ENCODE measurements around the gene SFMBT2.

The SFMBT2 gene

DNA sequence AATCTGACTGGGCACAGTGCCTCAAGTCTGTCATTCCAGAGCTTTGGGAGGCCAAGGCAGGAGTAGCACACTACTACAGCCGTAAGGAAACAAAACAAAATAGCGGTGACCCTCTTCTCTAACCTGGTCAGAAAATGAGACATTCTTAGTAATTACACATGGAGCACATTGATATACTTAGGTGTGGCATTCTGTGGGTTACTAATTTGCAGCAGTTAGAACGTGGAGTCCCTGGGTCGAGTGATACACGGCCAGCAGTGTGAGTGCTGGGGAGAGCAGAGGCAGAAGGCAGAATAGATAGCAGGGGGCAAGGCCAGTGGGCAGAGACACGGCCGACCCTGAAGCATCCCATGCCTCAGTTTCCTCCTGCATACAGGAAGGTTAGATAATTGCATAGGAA lies 28.9 kb upstream of the SFMBT2 start:
- H3K4me3 ChIP-seq (ENCODE audit: low read depth, low read length) = no peak overlapping the region
- no peaks in the 10 kb centered on the region for H3K36me3 ChIP-seq (ENCODE audit: insufficient read depth, low read length)
- H3K27me3 ChIP-seq (ENCODE audit: insufficient read depth, low read length) = peaks cover 5% of the 10 kb centered on the region; the same call in 1 of the 2 replicates
- H3K4me1 ChIP-seq (ENCODE audit: control insufficient read depth, insufficient read depth, low read length, unreplicated experiment) = no peaks in the 10 kb centered on the region
- no peaks in the 10 kb centered on the region for H3K79me2 ChIP-seq (ENCODE audit: control insufficient read depth, insufficient read depth, low read length, unreplicated experiment)
- H3K27ac ChIP-seq (ENCODE audit: low read depth, low read length) = no peak overlapping the region
- no peak overlapping the region for H2AFZ ChIP-seq (ENCODE audit: low read length, unreplicated experiment)

DNA sequence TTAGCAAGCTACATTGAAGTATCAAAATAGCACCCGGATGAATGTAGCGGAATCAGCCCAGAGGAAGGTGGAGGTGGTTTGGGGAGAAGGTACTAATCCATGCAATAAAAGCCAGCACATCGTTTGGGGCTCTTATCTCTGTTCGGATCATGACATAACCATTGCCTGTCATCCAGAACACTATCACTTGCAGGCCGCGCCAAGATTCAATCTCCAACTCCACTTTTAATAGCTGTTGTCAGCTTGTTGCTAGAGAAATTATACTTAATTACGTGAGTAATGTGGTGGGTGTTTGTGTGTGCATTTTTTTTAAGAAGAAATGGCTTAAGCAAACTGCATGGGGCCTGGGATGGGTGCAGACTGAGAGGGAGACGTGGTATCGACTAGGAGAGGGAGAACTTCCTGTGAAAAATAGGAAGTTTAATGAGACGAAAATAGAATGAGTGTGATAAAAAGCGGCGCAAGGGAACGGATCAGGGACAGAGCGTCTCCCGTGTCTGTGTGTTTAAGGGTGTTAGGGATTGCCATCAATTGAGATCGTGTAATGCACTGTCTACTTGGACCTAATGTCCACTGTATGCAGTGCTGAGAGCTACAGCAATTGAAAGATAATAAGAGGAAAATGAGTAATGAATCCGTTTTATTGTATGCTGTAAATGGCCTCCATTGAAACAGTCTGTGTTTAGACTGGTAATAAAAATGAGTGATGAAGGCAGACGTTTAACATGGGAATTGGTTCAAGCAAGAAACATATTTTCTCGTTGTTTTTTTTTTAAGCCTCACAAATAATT lies 27.6 kb upstream of the SFMBT2 start:
- no peak overlapping the region for H3K4me3 ChIP-seq (ENCODE audit: low read depth, low read length)
- no peak overlapping the region for H3K27ac ChIP-seq (ENCODE audit: low read depth, low read length)
- H3K36me3 ChIP-seq (ENCODE audit: insufficient read depth, low read length) = no peaks in the 10 kb centered on the region
- H3K4me1 ChIP-seq (ENCODE audit: control insufficient read depth, insufficient read depth, low read length, unreplicated experiment) = no peaks in the 10 kb centered on the region
- H3K79me2 ChIP-seq (ENCODE audit: control insufficient read depth, insufficient read depth, low read length, unreplicated experiment) = no peaks in the 10 kb centered on the region
- no peak overlapping the region for H2AFZ ChIP-seq (ENCODE audit: low read length, unreplicated experiment)
- H3K27me3 ChIP-seq (ENCODE audit: insufficient read depth, low read length) = no peaks in the 10 kb centered on the region

DNA sequence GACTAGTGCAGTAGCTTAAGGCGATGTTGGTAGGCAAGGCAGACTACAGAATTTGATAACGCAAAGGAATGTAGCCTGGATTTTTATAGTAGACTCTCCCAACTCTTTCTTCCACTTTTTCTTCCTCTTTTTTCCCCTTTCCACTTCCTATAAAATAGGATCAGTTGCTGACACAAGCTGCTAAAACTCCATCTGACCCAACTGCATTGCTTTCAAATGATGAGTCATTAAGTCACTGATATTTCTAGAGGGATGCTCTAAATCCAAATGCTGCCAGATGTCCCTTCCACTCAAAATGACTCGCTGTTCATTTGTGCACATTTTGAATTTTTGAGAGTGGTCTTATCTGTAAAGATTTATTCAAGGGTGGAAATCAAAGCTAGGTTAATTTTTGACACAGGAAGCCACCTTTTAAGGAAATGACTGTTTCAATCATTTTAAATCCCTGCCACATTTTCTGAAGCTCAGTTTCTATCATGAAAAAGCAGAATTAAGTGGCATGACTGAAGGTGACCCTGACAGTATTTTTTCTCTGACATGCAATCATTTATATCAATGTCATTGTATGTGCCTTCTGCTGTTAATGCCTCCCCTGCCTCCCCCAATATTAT lies 25.8 kb upstream of the SFMBT2 start:
- no peaks in the 10 kb centered on the region for H3K27me3 ChIP-seq (ENCODE audit: insufficient read depth, low read length)
- no peak overlapping the region for H3K27ac ChIP-seq (ENCODE audit: low read depth, low read length)
- no peak overlapping the region for H3K4me3 ChIP-seq (ENCODE audit: low read depth, low read length)
- H3K79me2 ChIP-seq (ENCODE audit: control insufficient read depth, insufficient read depth, low read length, unreplicated experiment) = no peaks in the 10 kb centered on the region
- no peak overlapping the region for H2AFZ ChIP-seq (ENCODE audit: low read length, unreplicated experiment)
- H3K36me3 ChIP-seq (ENCODE audit: insufficient read depth, low read length) = no peaks in the 10 kb centered on the region
- H3K4me1 ChIP-seq (ENCODE audit: control insufficient read depth, insufficient read depth, low read length, unreplicated experiment) = no peaks in the 10 kb centered on the region

DNA sequence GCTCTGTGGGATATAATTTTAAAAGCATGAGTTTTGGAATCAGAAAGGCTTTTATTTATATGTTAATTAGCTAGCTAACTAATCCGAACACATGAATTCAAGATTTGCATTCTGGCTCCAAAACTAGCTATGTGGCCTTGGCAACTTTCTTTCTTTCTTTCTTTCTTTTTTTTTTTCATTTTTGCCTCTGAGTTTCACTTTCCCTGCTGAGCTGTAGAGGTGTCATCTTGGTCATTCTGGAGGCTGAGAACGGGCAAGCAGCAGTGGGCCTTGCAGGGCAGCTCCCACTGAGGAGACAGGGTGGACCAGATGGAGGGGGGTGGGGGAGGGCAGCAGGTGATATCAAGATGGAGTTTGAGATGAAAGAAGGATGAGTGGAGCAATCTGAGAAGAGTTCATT lies 24.8 kb upstream of the SFMBT2 start:
- no peaks in the 10 kb centered on the region for H3K4me1 ChIP-seq (ENCODE audit: control insufficient read depth, insufficient read depth, low read length, unreplicated experiment)
- H3K36me3 ChIP-seq (ENCODE audit: insufficient read depth, low read length) = no peaks in the 10 kb centered on the region
- H3K79me2 ChIP-seq (ENCODE audit: control insufficient read depth, insufficient read depth, low read length, unreplicated experiment) = no peaks in the 10 kb centered on the region
- no peak overlapping the region for H2AFZ ChIP-seq (ENCODE audit: low read length, unreplicated experiment)
- no peaks in the 10 kb centered on the region for H3K27me3 ChIP-seq (ENCODE audit: insufficient read depth, low read length)
- no peak overlapping the region for H3K27ac ChIP-seq (ENCODE audit: low read depth, low read length)
- no peak overlapping the region for H3K4me3 ChIP-seq (ENCODE audit: low read depth, low read length)

DNA sequence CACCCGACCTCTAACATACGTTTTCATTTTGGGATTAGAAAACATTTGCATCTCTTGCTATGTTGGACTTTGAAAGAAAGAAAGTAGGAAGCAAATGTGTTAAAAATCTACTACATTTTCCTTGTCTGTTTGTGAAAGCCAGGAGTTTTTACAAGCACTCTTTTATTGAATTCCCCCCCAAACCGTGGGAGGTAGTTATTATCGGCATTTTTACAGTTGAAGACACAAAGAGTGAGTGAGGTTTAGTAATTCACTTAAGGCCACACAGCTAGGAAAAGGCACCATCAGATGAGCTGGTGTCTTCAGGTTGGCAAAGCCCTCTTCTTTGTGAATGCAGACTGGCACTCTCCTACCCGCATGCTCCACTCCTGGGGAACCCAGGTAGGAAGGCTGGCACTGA lies 23.5 kb upstream of the SFMBT2 start:
- H3K27me3 ChIP-seq (ENCODE audit: insufficient read depth, low read length) = no peaks in the 10 kb centered on the region
- H2AFZ ChIP-seq (ENCODE audit: low read length, unreplicated experiment) = no peak overlapping the region
- no peak overlapping the region for H3K27ac ChIP-seq (ENCODE audit: low read depth, low read length)
- no peaks in the 10 kb centered on the region for H3K36me3 ChIP-seq (ENCODE audit: insufficient read depth, low read length)
- no peak overlapping the region for H3K4me3 ChIP-seq (ENCODE audit: low read depth, low read length)
- no peaks in the 10 kb centered on the region for H3K4me1 ChIP-seq (ENCODE audit: control insufficient read depth, insufficient read depth, low read length, unreplicated experiment)
- H3K79me2 ChIP-seq (ENCODE audit: control insufficient read depth, insufficient read depth, low read length, unreplicated experiment) = no peaks in the 10 kb centered on the region

DNA sequence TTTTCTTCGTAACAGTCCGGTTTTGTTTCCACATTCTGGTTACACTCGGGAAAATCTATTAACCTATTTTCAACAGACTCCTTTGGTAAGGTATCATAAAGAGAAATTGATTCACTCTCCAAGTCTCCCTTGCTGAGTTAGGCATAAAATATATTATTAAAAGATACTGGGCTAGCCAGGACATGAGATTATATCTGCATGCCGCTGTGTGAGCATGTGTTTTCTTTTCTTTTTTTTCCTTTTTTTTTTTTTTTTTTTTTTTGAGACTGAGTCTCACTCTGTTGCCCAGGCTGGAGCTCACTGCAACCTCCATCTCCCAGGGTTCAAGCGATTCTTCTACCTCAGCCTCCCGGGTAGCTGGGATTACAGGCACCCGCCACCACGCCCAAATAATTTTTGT lies 23.0 kb upstream of the SFMBT2 start:
- no peak overlapping the region for H2AFZ ChIP-seq (ENCODE audit: low read length, unreplicated experiment)
- H3K79me2 ChIP-seq (ENCODE audit: control insufficient read depth, insufficient read depth, low read length, unreplicated experiment) = no peaks in the 10 kb centered on the region
- H3K27me3 ChIP-seq (ENCODE audit: insufficient read depth, low read length) = no peaks in the 10 kb centered on the region
- H3K4me3 ChIP-seq (ENCODE audit: low read depth, low read length) = no peak overlapping the region
- no peaks in the 10 kb centered on the region for H3K36me3 ChIP-seq (ENCODE audit: insufficient read depth, low read length)
- no peak overlapping the region for H3K27ac ChIP-seq (ENCODE audit: low read depth, low read length)
- no peaks in the 10 kb centered on the region for H3K4me1 ChIP-seq (ENCODE audit: control insufficient read depth, insufficient read depth, low read length, unreplicated experiment)

DNA sequence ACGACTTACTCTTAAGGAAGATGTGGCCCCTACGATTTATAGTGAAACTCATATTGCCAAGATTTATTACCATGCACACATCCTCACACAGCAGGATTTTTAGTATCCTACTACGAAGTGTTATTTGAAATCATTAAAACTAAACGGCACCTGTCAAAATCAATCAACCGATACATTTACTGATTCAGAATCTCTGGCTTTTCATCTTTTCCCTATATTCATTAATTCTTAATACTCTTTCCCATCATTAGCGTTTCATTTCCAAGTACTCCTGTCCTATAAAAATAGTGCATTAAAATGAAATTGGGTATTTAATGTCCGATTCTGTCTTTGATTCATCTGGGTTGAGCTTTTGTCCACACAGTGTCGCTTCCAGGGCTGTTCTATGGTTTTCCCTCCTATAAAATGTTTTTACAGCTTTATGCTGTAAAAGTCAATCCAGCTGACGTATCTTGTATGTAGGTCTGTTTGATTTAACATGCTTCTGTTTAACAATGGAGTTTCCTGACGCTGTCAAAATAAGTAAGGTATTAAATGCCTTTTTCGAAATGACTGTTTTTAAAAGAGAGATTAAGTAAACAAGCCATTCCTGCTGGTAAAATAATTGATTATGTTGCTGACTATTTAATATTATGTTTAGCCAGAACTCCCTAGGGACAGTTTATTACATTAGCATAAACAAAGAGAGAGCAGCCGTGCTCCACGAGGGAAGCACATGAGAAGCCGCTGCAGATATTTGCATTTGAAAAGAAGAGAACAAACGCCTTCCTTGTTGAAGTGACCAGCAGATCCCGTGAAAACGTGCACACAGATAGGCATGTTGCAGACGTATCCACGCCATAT lies 22.3 kb upstream of the SFMBT2 start:
- H3K79me2 ChIP-seq (ENCODE audit: control insufficient read depth, insufficient read depth, low read length, unreplicated experiment) = no peaks in the 10 kb centered on the region
- H3K4me1 ChIP-seq (ENCODE audit: control insufficient read depth, insufficient read depth, low read length, unreplicated experiment) = no peaks in the 10 kb centered on the region
- no peak overlapping the region for H2AFZ ChIP-seq (ENCODE audit: low read length, unreplicated experiment)
- no peak overlapping the region for H3K4me3 ChIP-seq (ENCODE audit: low read depth, low read length)
- H3K27ac ChIP-seq (ENCODE audit: low read depth, low read length) = no peak overlapping the region
- no peaks in the 10 kb centered on the region for H3K27me3 ChIP-seq (ENCODE audit: insufficient read depth, low read length)
- no peaks in the 10 kb centered on the region for H3K36me3 ChIP-seq (ENCODE audit: insufficient read depth, low read length)

DNA sequence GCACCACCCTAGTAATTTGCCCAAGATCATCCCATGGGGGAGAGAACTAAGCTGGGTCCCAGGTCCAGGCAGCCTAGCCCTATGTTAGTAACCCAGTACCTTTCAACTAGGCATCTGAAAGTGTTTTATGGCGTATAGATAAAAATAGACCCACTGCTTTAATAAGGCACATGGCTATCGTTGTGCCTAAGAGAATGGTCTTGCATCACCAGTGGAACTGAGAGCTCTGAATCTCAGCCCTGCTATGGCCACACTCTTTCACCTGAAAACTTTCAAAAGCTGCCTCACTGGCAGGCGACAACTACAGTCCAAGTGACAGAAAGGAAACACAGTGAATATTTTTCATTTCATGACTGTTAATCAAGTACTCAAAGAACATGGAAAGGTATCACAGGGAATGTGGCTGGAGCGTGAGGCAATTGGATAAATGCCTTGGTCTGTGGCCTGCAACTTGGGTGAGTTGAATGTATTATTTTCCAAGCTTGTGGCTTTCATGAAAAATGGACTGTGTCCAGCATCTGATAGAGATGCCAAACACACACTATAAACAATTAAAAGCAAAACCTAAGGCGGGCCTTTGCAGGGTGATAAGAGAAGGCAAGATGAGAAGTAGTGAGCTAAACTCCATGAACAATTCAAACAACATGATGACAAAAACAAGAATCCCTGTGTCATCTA lies 18.0 kb upstream of the SFMBT2 start:
- H3K27me3 ChIP-seq (ENCODE audit: insufficient read depth, low read length) = 0 out of 2 replicates have a peak, but pooled peaks cover 3% of the 10 kb centered on the region
- no peaks in the 10 kb centered on the region for H3K79me2 ChIP-seq (ENCODE audit: control insufficient read depth, insufficient read depth, low read length, unreplicated experiment)
- H3K27ac ChIP-seq (ENCODE audit: low read depth, low read length) = no peak overlapping the region
- no peaks in the 10 kb centered on the region for H3K36me3 ChIP-seq (ENCODE audit: insufficient read depth, low read length)
- no peak overlapping the region for H3K4me3 ChIP-seq (ENCODE audit: low read depth, low read length)
- H3K4me1 ChIP-seq (ENCODE audit: control insufficient read depth, insufficient read depth, low read length, unreplicated experiment) = no peaks in the 10 kb centered on the region
- H2AFZ ChIP-seq (ENCODE audit: low read length, unreplicated experiment) = no peak overlapping the region

DNA sequence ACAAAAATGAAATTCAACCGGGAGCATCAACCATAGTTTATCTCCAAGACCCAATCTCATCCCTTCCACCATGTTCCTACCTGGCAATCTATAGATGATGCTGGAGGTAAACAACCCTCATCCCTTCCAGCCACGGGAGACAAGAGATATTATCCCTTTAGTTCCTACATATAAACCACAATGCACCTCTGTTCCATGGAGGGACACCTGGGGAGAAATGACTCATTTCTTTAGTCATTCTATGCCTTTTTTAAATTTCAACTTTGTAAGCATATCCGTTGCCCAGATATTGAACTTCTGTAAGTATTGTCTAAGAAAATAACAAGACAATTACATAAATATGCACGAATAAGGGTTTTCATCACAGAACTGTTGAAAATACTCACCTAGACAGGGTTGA lies 15.5 kb upstream of the SFMBT2 start:
- H3K27ac ChIP-seq (ENCODE audit: low read depth, low read length) = no peak overlapping the region
- H3K27me3 ChIP-seq (ENCODE audit: insufficient read depth, low read length) = 0 out of 2 replicates have a peak, but pooled peaks cover 3% of the 10 kb centered on the region
- no peaks in the 10 kb centered on the region for H3K4me1 ChIP-seq (ENCODE audit: control insufficient read depth, insufficient read depth, low read length, unreplicated experiment)
- no peaks in the 10 kb centered on the region for H3K36me3 ChIP-seq (ENCODE audit: insufficient read depth, low read length)
- no peak overlapping the region for H3K4me3 ChIP-seq (ENCODE audit: low read depth, low read length)
- no peaks in the 10 kb centered on the region for H3K79me2 ChIP-seq (ENCODE audit: control insufficient read depth, insufficient read depth, low read length, unreplicated experiment)
- H2AFZ ChIP-seq (ENCODE audit: low read length, unreplicated experiment) = no peak overlapping the region

DNA sequence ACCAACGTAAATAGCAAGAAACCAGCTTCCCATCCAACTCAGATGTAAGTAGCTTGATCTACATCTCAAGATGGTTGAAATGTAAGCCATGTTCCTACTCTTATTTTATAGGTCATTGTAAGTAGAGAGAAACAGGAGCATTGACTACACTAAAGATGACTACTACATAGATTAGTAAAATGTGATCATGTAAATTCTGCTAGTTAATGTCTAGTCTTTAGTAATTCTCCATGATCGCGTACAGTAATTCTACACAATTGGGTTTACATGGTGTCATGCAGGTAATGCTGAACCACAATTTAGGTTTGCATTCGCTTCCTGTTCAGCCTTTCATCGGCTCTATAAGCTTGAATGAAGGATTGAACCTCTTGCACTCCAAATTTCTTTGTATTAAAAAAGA lies 14.9 kb upstream of the SFMBT2 start:
- H2AFZ ChIP-seq (ENCODE audit: low read length, unreplicated experiment) = no peak overlapping the region
- no peak overlapping the region for H3K4me3 ChIP-seq (ENCODE audit: low read depth, low read length)
- H3K27me3 ChIP-seq (ENCODE audit: insufficient read depth, low read length) = 0 out of 2 replicates have a peak, but pooled peaks cover 3% of the 10 kb centered on the region
- no peaks in the 10 kb centered on the region for H3K79me2 ChIP-seq (ENCODE audit: control insufficient read depth, insufficient read depth, low read length, unreplicated experiment)
- no peaks in the 10 kb centered on the region for H3K4me1 ChIP-seq (ENCODE audit: control insufficient read depth, insufficient read depth, low read length, unreplicated experiment)
- H3K27ac ChIP-seq (ENCODE audit: low read depth, low read length) = no peak overlapping the region
- H3K36me3 ChIP-seq (ENCODE audit: insufficient read depth, low read length) = no peaks in the 10 kb centered on the region
